Ascending aorta (tissue), 2 donors: ENCODE measurements around the gene ETFBKMT. TPM values are rescaled to one million over a fixed set of nuclear protein-coding genes. Genes with fewer than 3 reads are reported as not detected.

Experiments used
- DNase-seq, 2 donors: peaks; one replicate each; pipeline ENCODE4 v3.0.0-alpha.2; 2019; ENCODE audit warnings: low spot score in 2 of 2
- H3K27ac ChIP-seq, 2 donors: fragments of 200-600 bp; sonication (generic); one replicate each; pipeline ENCODE4 v1.5.1; 2016 to 2017; ENCODE audit warnings: mild to moderate bottlenecking in 1 of 2
- H3K27me3 ChIP-seq: fragments of 200-600 bp; sonication (generic); one replicate; pipeline ENCODE4 v1.5.1; 2017
- H3K36me3 ChIP-seq, 2 donors: fragments of 200-600 bp; sonication (generic); one replicate each; pipeline ENCODE4 v1.5.1; 2016
- H3K4me1 ChIP-seq, 2 donors: fragments of 200-600 bp; sonication (generic); one replicate each; pipeline ENCODE4 v1.5.1; 2016 to 2017; ENCODE audit warnings: mild to moderate bottlenecking in 1 of 2
- H3K4me3 ChIP-seq, 2 donors: fragments of 200-600 bp; sonication (generic); one replicate each; pipeline ENCODE4 v1.5.1; 2016 to 2017; ENCODE audit warnings: mild to moderate bottlenecking in 1 of 2
- H3K9me3 ChIP-seq, 2 donors: fragments of 200-600 bp; sonication (generic); one replicate each; pipeline ENCODE4 v1.5.1; 2016
- CTCF ChIP-seq, 3 experiments: fragments of 200-600 bp in 2 of 3; fragments of 450-650 bp in 1 of 3; sonication (generic) in 2 of 3; IDR thresholded peaks; one replicate each; pipeline ENCODE4 v1.5.1; 2016 to 2019; ENCODE audit warnings: antibody characterized with exemption in 3 of 3, mild to moderate bottlenecking in 1 of 3, moderate library complexity in 1 of 3
- intact Hi-C: fragments of 100-400 bp; cut with DNase I; formaldehyde crosslinking; loops from one replicate; pipeline ENCODE4 v1.15.1; 2023
- total RNA-seq: library from RNA; depleted of rRNA; stranded (reverse); fragments of >200 nt; gene quantifications from one replicate; pipeline ENCODE4 v1.1.0, GENCODE V29; 2016

The ETFBKMT gene
- total RNA-seq, 1 donor from 2014 or later: 0.64 TPM

- intact Hi-C loops: no loop called here
- Histone ChIP-seq H3K4me1 (peaks cover 0 to 6% of the 10 kb centered on the region in 2 donors), H3K27ac (no peak overlapping the region), H3K9me3 (no peaks in the 10 kb centered on the region), H3K27me3 (no peaks in the 10 kb centered on the region), H3K4me3 (no peak overlapping the region), H3K36me3 (no peaks in the 10 kb centered on the region)
- TF ChIP-seq CTCF (IDR thresholded peaks at IDR 0.05): no peak
- DNase-seq: no peak
These were observed 33.1 kb upstream of the ETFBKMT start for GRCh38 chr12:31626270-31626995.

- no peaks in the 10 kb centered on the region for H3K9me3 ChIP-seq
- H3K27ac ChIP-seq: no peak overlapping the region
- no peak overlapping the region for H3K4me3 ChIP-seq
- H3K36me3 ChIP-seq: no peaks in the 10 kb centered on the region
- no peak for TF ChIP-seq CTCF (IDR thresholded peaks at IDR 0.05)
- DNase-seq: no peak
- peaks cover 0 to 6% of the 10 kb centered on the region in 2 donors for H3K4me1 ChIP-seq
- intact Hi-C loops: no loop called here
- no peaks in the 10 kb centered on the region for H3K27me3 ChIP-seq
These were observed 31.9 kb upstream of the ETFBKMT start for GRCh38 chr12:31627456-31628054.

GRCh38 chr12:31629756-31630732 is 29.4 kb upstream of the ETFBKMT start:
- Histone ChIP-seq H3K27me3 (no peaks in the 10 kb centered on the region), H3K4me1 (peaks cover 0 to 6% of the 10 kb centered on the region in 2 donors), H3K4me3 (no peak overlapping the region), H3K27ac (no peak overlapping the region), H3K9me3 (no peaks in the 10 kb centered on the region), H3K36me3 (no peaks in the 10 kb centered on the region)
- intact Hi-C loops: no loop called here
- TF ChIP-seq CTCF (IDR thresholded peaks at IDR 0.05): no peak
- no peak for DNase-seq

GRCh38 chr12:31631023-31631724 is 28.3 kb upstream of the ETFBKMT start:
- H3K4me1 ChIP-seq: peaks cover 0 to 6% of the 10 kb centered on the region in 2 donors
- no peaks in the 10 kb centered on the region for H3K36me3 ChIP-seq
- intact Hi-C loops: no loop called here
- H3K4me3 ChIP-seq: no peak overlapping the region
- no peaks in the 10 kb centered on the region for H3K9me3 ChIP-seq
- no peaks in the 10 kb centered on the region for H3K27me3 ChIP-seq
- no peak for DNase-seq
- H3K27ac ChIP-seq: no peak overlapping the region
- TF ChIP-seq CTCF (IDR thresholded peaks at IDR 0.05): no peak

- no peak overlapping the region for H3K27ac ChIP-seq
- intact Hi-C loops: no loop called here
- DNase-seq: no peak
- TF ChIP-seq CTCF (IDR thresholded peaks at IDR 0.05): no peak
- H3K4me1 ChIP-seq: peaks cover 0 to 6% of the 10 kb centered on the region in 2 donors
- no peaks in the 10 kb centered on the region for H3K36me3 ChIP-seq
- no peak overlapping the region for H3K4me3 ChIP-seq
- no peaks in the 10 kb centered on the region for H3K9me3 ChIP-seq
- no peaks in the 10 kb centered on the region for H3K27me3 ChIP-seq
These were observed 27.7 kb upstream of the ETFBKMT start for GRCh38 chr12:31631809-31632208.
